AG04450 (cell line): ENCODE measurements around the gene IREB2. TPM values are rescaled to one million over a fixed set of nuclear protein-coding genes. Genes with fewer than 3 reads are reported as not detected.

ENCODE experiments used
- CTCF ChIA-PET: fragments of 300-600, 350-600 bp; formaldehyde crosslinking; extraction: SDS; loops from one replicate; lab custom pipeline; 2022; ENCODE audit warnings: antibody characterized with exemption, inconsistent platforms; lab: Charles Lee
- POLR2A ChIA-PET: fragments of 350-600 bp; formaldehyde crosslinking; extraction: SDS; loops from one replicate; lab custom pipeline; 2021; ENCODE audit warnings: antibody characterized with exemption, inconsistent platforms; lab: Yijun Ruan, JAX
- DNase-seq: peaks from one replicate; pipeline ENCODE4 v3.0.0-alpha.2; 2011; ENCODE audit warnings: low read depth, low spot score
- H3K27ac ChIP-seq: one replicate; pipeline ENCODE4 v1.5.1; 2012; ENCODE audit warnings: low read depth, low read length, control low read depth
- H3K27me3 ChIP-seq: one replicate; pipeline ENCODE4 v1.6.0; 2012; ENCODE audit warnings: low read length; ENCODE audit not compliant: control insufficient read depth, insufficient read depth
- H3K4me3 ChIP-seq: 2 replicates; pipeline ENCODE4 v1.5.1; 2011; ENCODE audit warnings: mild to moderate bottlenecking, low read depth, low read length, control low read depth
- H3K9me3 ChIP-seq: 2 replicates; pipeline ENCODE4 v1.5.1; 2012; ENCODE audit warnings: low read length; ENCODE audit not compliant: control insufficient read depth, insufficient read depth
- polyA plus RNA-seq: library from polyadenylated mRNA; depleted of rRNA; stranded (reverse); fragments of >200 nt; gene quantifications from 2 replicates; pipeline ENCODE4 v1.2.3, GENCODE V29; 2011
- TF ChIP-seq, protein P1 (sequence below): IDR thresholded peaks from 2 replicates; pipeline ENCODE4 v1.5.1; 2011; ENCODE audit warnings: low read depth, low read length, control low read depth, inconsistent platforms

Gene IREB2
- polyA plus RNA-seq, 1 experiment = 30.4 TPM

DNA sequence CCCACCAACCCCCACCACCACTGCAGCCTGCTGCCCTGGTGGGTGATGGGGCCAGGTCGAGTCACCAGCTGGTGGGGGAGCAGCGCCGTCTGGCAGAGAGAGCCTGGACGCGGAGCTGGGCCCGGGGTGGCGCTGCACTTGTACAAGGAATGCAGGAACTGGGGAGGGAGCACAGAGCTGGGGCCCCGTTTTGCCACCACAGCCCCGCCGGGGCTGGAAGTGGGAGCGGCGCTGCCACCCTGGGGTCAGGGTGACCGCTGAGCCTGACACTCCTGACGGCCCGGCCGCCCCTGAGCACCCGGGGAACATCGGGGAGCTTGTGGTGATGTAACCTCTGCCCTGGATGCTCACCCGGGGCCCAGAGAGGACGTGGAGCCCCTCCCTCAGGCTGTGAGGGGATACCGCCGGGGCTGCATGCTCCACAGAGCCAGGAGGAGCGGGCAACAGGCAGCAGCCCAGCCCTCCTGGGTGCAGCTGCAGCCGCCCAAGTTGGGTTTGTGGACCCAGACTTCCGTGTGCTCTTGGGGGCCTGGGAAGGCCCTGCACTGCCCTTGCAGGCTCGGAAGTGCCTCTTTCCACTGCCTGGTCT lies 32.6 kb upstream of the IREB2 start:
- Histone ChIP-seq H3K4me3 (no peak overlapping the region), H3K27ac (no peak overlapping the region), H3K9me3 (peaks cover 8% of the 10 kb centered on the region), H3K27me3 (peaks cover 26% of the 10 kb centered on the region)
- CTCF ChIA-PET = no interaction called here
- TF ChIP-seq, protein P1, sequence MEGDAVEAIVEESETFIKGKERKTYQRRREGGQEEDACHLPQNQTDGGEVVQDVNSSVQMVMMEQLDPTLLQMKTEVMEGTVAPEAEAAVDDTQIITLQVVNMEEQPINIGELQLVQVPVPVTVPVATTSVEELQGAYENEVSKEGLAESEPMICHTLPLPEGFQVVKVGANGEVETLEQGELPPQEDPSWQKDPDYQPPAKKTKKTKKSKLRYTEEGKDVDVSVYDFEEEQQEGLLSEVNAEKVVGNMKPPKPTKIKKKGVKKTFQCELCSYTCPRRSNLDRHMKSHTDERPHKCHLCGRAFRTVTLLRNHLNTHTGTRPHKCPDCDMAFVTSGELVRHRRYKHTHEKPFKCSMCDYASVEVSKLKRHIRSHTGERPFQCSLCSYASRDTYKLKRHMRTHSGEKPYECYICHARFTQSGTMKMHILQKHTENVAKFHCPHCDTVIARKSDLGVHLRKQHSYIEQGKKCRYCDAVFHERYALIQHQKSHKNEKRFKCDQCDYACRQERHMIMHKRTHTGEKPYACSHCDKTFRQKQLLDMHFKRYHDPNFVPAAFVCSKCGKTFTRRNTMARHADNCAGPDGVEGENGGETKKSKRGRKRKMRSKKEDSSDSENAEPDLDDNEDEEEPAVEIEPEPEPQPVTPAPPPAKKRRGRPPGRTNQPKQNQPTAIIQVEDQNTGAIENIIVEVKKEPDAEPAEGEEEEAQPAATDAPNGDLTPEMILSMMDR = no peak
- no peak for DNase-seq
- POLR2A ChIA-PET = interaction anchor here (0.6 kb wide), 1 partner anchor 75 kb away, joined by 5 read pairs; no protein-coding TSS in a partner anchor

DNA sequence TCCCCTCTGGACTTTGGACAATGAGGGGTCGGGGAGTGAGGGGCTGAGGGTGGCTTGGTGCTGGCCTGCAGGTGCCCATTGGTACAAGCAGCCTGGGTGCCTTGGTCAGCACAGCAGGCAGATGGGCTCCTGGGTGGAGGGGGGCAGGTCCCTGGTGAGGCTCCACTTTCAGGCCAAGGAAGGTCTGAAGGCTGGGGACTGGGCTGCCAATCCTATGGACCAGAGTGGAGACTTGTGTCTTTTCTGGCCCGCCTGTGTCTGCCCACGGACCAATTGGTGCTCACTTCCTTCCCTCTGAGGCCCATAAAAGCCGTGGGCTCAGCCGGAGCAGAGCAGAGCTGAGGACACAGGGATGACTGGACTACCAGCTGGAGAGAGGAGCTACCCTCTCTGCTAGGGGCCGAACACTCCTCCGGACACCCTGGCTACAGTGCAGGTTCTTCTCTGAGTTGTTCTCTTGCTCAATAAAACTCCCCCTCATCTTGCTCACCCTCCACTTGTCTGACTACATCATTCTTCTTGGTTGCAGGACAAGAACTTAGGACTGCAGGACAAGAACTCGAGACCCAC lies 31.9 kb upstream of the IREB2 start:
- H3K27me3 ChIP-seq = peaks cover 21% of the 10 kb centered on the region
- H3K27ac ChIP-seq = no peak overlapping the region
- DNase-seq = no peak
- TF ChIP-seq, protein P1 = no peak
- CTCF ChIA-PET = interaction anchor here (3.6 kb wide), 1 partner anchor 16 kb away, joined by 21 read pairs; no protein-coding TSS in a partner anchor
- POLR2A ChIA-PET = no interaction called here
- H3K9me3 ChIP-seq = peaks cover 8% of the 10 kb centered on the region
- no peak overlapping the region for H3K4me3 ChIP-seq

DNA sequence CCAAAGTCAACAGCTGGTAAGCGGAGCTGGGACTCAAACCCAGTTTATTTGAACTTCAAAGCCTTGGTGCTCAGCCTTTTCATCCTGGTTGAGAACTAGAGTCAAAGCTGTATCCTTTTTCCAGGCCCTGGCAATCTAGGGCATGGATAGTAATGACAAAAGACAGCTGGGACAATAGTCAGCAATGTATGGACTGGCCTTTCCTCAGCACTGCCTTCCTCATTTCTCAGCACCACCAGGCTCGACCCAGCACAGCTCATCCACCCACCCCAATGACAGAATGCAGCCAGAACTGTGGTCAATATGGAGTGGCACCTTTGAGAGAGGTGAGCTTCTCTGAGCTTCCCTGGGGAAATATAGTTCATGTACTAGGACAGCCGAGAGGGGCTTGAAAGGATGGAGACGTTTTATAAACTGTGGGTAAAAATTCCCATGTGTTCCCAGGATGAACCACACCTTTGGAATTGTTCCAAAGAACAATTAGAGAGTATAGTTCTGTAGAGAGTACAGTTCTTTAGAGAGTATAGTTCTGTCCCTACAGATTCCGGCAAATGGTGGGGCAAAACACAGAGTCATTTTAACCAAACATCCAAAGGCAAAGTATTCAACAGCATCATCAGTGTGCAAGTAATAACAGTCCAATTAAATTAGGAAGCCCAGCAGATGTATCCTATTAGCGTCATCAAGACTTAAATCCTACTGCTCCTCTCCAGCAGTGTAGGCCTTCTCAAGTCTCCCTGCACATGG lies 30.2 kb upstream of the IREB2 start:
- TF ChIP-seq, protein P1 = no peak
- POLR2A ChIA-PET = interaction anchor here (1.0 kb wide), 1 partner anchor 8 kb away, joined by 3 read pairs; no protein-coding TSS in a partner anchor

DNA sequence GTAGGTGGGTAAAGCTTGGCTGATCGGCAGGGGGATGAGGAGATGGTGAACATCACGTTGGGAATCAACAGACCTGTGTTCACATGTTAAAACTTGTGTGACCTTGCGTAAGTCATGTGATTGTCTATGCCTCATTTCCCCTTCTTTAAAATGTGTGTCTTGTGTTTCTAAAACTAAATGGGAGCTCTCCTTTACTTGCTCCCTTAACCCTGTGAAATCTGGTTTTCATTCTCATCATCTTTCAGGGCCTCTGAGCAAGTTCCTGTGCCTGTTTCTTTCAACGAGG lies 29.7 kb upstream of the IREB2 start:
- DNase-seq = no peak
- no peak overlapping the region for H3K27ac ChIP-seq
- no peak overlapping the region for H3K4me3 ChIP-seq
- ChIA-PET CTCF (interaction anchor here (3.6 kb wide), 1 partner anchor 14 kb away, joined by 21 read pairs; no protein-coding TSS in a partner anchor), POLR2A (no interaction called here)
- TF ChIP-seq, protein P1 = no peak
- H3K9me3 ChIP-seq = peaks cover 8% of the 10 kb centered on the region
- peaks cover 27% of the 10 kb centered on the region for H3K27me3 ChIP-seq

More for the DNA sequence above, 30.2 kb upstream of the IREB2 start:
- DNase-seq = no peak
- H3K27ac ChIP-seq = no peak overlapping the region
- H3K27me3 ChIP-seq = peaks cover 27% of the 10 kb centered on the region
- no peak overlapping the region for H3K4me3 ChIP-seq
- CTCF ChIA-PET = interaction anchor here (3.6 kb wide), 1 partner anchor 15 kb away, joined by 21 read pairs; no protein-coding TSS in a partner anchor
- peaks cover 8% of the 10 kb centered on the region for H3K9me3 ChIP-seq
